ENCODE results near the gene RAB11FIP3. TPM values are rescaled to one million over a fixed set of nuclear protein-coding genes. Genes with fewer than 3 reads are reported as not detected.
"Not testable (repeated sequence)": the region's sequence is repeated elsewhere in the genome, so short reads cannot be mapped to it uniquely, and the experiment has no call there.

RAB11FIP3 gene
- total RNA-seq, 1 donor from 2014 or later = 44.1 TPM

DNA sequence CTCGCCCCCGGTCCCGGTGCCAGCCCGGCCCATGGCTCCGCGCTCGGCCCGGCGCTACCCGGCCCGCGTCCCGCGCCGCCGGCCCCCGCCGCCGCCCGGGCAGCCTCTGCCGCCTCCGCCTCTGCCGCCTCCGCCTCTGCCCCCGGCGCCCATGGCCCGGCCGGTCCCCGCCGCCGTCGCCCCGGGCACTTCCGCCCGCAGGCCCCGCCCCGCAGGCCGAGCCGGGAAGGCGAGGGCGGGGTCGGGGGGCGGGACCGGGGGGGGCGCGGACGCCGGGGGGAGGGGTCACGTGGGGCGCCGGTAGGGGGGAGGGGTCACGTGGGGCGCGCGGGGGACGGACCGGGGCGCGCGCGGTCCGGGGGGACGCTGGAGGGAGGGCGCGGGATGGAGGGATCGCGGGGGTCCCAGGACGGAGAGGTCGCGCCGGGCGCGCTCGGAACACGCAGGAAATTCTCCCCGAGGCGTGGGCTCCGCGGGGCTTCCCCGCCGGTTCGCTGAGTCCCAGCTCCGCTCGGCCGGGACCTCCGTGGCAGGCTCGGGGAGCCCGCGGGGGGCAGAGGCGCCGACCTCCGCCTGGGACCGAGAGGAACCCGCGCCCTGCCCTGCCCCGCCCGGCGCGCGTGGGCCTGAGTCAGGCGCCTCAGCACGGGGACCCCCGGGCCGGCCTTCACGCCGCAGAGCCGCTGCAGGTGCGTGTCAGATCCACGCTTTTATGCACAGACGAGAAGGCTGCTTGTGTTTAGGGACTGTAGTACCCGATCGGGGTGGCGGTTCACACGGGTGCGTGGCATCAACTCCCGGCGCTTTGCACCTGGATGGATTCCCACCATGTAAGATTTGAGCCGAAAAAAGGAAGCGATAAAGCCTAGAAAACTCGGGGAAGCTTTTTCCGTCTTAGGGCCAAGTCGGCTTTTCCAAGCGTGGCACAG is 43.4 kb upstream of the RAB11FIP3 start, which contains the start of gene PGAP6:
Gene PGAP6 (minus strand): TSS at position 190 of the 929 bp plus-strand sequence. CDS start 157 bp downstream, at position 33.
- Histone ChIP-seq H3K4me3 (peak within 1 kb of the TSS; percentile 93), H3K27ac (peak within 1 kb of the TSS; percentile 66), H3K27me3 (no peaks in the 10 kb centered on the region), H3K36me3 (peaks cover 4% of the 10 kb centered on the region), H3K9me3 (no peaks in the 10 kb centered on the region), H3K4me1 (peaks cover 29% of the 10 kb centered on the region)
- ATAC-seq (peak; percentile 79), DNase-seq (peak; percentile 88)
- TF ChIP-seq, protein P1, sequence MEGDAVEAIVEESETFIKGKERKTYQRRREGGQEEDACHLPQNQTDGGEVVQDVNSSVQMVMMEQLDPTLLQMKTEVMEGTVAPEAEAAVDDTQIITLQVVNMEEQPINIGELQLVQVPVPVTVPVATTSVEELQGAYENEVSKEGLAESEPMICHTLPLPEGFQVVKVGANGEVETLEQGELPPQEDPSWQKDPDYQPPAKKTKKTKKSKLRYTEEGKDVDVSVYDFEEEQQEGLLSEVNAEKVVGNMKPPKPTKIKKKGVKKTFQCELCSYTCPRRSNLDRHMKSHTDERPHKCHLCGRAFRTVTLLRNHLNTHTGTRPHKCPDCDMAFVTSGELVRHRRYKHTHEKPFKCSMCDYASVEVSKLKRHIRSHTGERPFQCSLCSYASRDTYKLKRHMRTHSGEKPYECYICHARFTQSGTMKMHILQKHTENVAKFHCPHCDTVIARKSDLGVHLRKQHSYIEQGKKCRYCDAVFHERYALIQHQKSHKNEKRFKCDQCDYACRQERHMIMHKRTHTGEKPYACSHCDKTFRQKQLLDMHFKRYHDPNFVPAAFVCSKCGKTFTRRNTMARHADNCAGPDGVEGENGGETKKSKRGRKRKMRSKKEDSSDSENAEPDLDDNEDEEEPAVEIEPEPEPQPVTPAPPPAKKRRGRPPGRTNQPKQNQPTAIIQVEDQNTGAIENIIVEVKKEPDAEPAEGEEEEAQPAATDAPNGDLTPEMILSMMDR (IDR thresholded peaks at IDR 0.05) = no peak
- intact Hi-C loops (cut with DNase I) = no loop called here

DNA sequence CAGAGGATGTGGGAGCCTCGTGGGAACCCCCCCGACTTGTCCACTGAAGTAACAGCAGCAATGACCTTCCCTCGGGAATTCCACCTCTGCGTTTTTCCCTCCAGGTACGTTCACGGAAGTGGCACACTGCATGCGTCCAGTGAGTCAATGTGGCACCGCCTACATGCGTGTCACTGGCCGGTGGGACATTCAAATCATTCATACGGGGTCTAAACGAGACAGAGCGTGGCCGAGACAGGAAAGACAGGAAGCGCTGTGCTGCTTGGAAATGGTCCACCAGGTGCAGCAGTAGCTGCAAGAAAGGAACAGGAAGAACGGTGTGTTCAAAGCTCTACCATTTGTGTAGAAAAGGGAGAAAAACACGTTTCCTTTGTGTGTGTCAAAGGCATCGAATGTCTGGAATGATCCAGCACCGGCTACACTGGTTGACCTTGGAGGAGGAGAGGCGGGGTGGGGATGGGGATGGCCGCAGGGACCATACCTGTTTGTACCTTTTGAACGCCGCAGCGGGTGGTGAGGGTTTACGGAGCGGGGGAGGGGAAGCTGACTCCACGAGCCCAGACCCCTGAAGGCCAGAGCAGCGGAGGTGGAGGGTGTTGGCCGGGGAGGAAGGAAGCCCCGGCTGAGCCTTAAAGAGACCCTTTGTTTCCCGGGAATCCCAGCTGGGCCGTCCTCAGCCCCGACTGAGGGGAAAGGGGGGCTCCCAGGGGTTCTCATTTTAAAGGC is 42.0 kb upstream of the RAB11FIP3 start:
- peak overlapping the region; percentile 61 for H3K27ac ChIP-seq
- H3K9me3 ChIP-seq = no peaks in the 10 kb centered on the region
- peak overlapping the region; percentile 80 for H3K4me3 ChIP-seq
- ATAC-seq = peak; percentile 12
- TF ChIP-seq, protein P1 (IDR thresholded peaks at IDR 0.05) = no peak
- intact Hi-C loops (cut with DNase I) = no loop called here
- no peaks in the 10 kb centered on the region for H3K27me3 ChIP-seq
- H3K4me1 ChIP-seq = peaks cover 29% of the 10 kb centered on the region
- DNase-seq = no peak
- no peaks in the 10 kb centered on the region for H3K36me3 ChIP-seq

DNA sequence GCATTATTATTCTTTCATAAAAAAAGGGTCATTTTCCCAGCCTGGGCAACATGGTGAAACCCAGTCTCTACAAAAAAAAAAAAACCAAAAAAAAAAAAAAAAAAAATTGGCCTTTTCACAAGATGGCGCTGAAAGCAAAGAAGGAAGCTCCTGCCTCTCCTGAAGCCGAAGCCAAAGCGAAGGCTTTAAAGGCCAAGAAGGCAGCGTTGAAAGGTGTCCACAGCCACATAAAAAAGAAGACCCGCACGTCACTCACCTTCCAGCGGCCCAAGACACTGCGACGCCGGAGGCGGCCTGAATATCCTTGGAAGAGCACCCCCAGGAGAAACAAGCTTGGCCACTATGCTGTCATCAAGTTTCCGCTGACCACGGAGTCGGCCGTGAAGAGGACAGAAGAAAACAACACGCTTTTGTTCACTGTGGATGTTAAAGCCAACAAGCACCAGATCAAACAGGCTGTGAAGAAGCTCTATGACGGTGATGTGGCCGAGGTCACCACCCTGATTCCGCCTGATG is 38.8 kb upstream of the RAB11FIP3 start:
- no peaks in the 10 kb centered on the region for H3K27me3 ChIP-seq
- H3K4me3 ChIP-seq = no peak overlapping the region
- ATAC-seq = no peak
- peaks cover 10% of the 10 kb centered on the region for H3K4me1 ChIP-seq
- no peaks in the 10 kb centered on the region for H3K36me3 ChIP-seq
- no peak overlapping the region for H3K27ac ChIP-seq
- H3K9me3 ChIP-seq = no peaks in the 10 kb centered on the region
- TF ChIP-seq, protein P1 (IDR thresholded peaks at IDR 0.05) = no peak
- DNase-seq = no peak
- intact Hi-C loops (cut with DNase I) = no loop called here

DNA sequence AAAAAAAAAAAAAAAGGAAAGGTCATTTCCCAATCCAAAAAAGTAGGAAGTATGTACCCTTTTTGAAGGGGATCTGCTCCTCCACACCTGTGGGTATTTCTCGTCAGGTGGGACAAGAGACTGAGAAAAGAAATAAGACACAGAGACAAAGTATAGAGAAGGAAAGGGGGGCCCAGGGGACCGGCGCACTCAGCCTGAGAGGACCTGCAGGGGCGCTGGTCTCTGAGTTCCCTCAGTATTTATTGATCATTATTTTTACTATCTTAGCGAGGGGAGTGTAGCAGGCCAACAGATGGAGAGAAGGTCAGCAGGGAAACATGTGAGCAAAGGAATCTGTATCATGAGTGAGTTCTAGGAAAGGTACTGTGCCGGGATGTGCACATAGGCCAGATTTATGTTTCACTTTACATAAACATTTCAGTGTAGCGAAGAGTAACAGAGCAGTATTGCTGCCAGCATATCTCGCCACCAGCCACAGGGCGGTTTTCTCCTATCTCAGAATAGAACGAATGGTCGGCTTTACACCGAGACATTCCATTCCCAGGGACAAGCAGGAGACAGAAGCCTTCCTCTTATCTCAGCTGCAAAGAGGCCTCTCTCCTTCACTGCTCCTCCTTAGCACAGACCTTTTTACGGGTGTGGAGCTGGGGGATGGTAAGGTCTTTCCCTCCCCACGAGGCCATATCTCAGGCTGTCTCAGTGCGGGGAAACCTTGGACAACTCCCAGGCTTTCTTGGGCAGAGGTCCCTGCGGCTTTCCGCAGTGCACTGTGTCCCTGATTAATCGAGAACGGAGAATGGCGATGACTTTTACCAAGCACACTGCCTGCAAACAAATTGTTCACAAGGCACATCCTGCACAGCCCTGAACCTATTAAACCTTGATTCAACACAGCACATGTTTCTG is 37.4 kb upstream of the RAB11FIP3 start:
- H3K4me1 ChIP-seq; H3K27me3 ChIP-seq; H3K9me3 ChIP-seq; H3K36me3 ChIP-seq; H3K4me3 ChIP-seq; ATAC-seq; intact Hi-C loops (cut with DNase I); H3K27ac ChIP-seq; DNase-seq: not testable (repeated sequence)

DNA sequence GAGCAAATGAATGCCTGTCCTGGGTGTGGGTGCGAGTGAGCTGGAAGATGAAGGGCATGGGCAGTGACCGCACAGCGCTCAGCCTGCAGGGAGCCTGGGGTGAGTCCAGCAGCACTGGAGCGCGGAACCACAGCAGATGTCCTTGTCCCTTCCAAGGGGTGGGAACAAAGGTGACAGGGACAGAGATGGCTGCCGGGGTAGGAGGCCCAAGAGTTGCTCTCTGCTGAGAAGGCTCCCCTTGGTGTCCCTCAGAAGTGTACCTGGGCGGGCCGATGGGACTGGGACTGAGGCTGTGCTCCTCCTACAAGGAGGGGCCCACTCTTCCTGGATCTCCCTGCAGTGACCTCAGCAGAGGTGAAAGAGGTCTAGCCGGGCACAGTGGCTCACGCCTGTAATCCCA is 36.1 kb upstream of the RAB11FIP3 start:
- no peaks in the 10 kb centered on the region for H3K4me1 ChIP-seq
- TF ChIP-seq, protein P1 (IDR thresholded peaks at IDR 0.05) = no peak
- H3K27me3 ChIP-seq = no peaks in the 10 kb centered on the region
- H3K4me3 ChIP-seq = no peak overlapping the region
- no peak for ATAC-seq
- no peak overlapping the region for H3K27ac ChIP-seq
- no peaks in the 10 kb centered on the region for H3K9me3 ChIP-seq
- no peaks in the 10 kb centered on the region for H3K36me3 ChIP-seq
- no peak for DNase-seq
- intact Hi-C loops (cut with DNase I) = no loop called here

All from upper lobe of right lung (tissue), 1 donor.